NCI-H1930 (cell line): ENCODE measurements around the gene AGPAT3.
"Not testable (repeated sequence)": the region's sequence is repeated elsewhere in the genome, so short reads cannot be mapped to it uniquely, and the experiment has no call there.

Experiments used
- DNase-seq, 2 experiments: peaks; one replicate each; lab custom pipeline; 2025; lab: John Stamatoyannopoulos, UW

Gene AGPAT3

DNA sequence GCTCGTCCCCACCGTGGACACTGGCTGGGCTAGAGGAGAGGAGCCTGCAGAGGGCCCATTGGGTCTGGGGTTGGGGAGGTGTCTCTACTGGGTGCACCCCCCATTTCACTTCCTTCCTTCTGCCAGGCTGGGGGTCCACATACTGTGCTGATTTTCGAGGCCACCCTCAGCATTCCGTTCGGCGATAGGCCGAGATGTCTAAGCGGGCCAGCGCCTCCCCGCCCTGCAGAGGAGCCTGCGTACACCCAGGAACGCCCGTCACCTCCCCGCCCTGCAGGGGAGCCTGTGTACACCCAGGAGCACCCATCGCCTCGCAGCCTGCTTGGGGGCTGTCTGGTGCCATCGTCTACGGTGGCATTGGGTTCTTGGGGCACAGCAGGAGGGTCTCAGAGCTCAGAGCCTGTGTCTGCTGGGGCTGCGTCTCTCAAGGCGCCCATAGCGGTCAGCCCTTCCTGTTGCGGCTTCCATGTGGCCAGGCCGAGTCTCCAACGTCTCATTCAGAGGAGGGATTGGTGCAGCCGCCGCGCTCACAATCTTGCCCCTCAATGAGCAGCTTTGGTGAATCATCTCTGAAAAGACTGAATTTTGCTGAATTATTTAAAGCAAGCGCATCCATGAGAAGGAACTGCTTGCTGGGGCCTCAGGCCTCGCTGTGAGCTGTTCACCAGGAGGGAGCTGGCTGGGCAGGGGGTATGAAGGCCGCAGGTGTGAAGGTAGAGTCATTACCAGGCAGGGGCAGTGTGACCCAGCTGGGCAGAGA is 30.7 kb upstream of the AGPAT3 start:
- no peak for DNase-seq

DNA sequence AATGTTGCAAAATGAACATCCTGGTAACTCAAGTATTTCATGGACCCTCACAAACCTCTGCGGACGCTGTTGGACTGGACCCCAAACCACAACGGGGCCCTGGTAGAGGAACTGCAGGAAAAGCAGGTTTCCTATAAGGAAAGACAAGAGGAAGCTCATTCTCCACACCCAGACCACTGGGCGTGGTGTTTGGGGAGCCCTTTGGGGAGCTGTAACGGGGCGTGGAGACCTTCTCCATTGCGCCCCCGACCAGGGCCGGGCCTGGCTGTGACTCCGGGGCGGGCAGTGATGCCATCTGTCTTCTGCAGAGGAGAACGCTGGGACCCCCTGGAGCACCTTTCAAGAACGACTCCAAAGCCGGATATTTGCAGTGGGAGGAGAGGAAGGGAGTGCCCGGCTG is 30.0 kb upstream of the AGPAT3 start:
- no peak for DNase-seq

DNA sequence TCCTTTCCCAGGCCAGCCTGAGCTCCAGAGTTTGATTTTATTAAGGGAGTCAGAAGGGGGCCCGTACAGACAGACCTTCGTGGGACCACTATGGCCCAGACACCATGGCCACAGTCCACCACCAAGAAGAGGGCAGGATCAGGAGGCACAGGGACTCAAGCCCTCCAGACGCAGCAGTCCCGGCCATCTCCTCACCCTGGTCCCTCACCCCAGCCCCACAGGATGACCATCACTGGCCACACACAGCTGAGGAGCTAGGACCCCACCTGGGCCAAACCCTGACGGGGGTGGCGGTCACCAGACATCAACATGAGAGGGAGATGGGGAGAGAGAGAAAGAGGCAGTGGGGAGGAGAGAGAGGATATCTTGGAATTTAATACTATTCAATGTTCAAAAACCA is 29.2 kb upstream of the AGPAT3 start:
- no peak for DNase-seq

DNA sequence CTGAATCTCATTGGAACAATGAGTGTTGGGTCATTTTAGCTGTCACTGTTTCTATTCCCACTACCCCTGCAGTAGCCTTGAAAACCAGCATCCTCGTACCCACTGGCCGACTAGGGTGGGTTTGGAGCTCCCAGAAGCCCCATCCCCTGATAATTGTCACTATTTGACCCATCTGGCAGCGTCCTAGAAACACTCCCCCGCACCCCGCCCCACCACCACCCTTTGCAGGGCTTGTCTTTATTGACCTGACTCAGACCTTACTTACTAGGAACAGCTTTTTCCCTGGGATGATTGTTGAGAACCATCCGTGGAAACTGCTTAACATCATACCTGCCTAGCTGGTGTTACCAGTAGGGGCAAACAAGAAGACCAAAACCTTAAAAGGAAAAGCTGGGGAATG is 28.4 kb upstream of the AGPAT3 start:
- no peak for DNase-seq

DNA sequence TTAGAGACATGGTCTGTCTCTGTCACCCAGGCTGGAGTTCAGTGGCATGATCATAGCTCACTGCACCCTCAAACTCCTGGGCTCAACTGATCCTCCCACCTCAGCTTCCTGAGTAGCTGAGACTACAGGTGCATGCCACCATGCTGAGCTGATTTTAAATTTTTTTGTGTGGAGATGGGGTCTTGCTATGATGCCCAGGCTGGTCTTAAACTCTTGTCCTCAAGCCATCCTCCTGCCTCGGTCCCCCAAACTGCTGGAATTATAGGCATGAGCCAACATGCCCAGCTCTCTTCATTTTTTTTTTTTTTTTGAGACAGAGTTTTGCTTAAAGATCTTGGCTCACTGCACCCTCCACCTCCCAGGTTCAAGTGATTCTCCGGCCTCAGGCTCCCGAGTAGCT is 24.8 kb upstream of the AGPAT3 start:
- DNase-seq = no peak

DNA sequence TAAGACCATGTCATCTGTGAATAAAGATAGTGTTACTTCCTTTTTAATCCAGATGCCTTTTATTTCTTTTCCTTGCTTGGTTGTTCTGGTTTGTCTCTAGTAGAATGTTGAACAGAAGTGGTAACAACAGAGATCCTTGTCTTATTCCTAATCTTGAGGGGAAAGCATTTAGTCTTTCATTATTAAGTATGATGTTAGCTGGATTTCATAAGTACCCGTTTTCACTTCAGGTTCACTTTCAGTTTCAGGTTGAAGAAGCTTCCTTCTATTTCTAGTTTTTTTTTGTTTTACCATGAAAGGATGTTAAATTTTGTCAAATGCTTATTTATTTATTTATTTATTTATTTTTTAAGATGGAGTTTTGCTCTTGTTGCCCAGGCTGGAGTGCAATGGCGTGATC is 22.3 kb upstream of the AGPAT3 start:
- DNase-seq = no peak

DNA sequence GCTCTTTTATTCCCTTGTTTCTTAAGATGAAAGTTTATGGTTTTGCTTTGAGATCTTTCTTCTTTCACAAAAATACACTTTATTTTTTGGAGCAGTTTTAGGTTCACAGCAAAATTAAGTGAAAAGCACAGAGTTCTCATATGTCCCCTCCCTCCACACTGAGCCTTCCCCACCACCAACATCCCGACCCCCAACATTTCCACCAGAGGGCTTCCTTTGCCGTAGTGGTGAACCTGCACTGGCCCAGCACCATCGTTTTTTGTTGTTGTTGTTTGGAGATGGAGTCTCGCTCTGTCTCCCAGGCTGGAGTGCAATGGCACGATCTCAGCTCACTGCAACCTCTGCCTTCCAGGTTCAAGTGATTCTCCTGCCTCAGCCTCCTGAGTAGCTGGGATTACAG is 20.1 kb upstream of the AGPAT3 start:
- DNase-seq = not testable (repeated sequence)

DNA sequence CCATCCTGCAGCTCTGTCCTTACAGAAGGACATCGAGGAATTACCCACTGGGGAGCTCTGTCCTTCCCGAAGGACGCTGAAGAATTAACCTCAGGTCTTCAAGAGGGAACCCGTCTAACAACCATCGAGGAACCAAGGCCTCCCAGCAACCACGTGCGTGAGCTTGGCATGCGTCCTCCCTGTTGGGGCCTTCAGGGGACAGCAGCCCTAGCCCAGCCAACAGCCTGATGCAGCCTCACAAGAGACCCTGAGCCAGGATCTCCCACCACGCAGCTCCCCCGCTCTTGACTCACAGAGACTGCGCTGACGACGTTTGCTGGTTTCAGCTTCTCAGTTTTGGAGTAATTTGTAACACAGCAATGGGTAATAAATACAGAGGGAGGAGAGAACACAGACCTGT is 19.6 kb upstream of the AGPAT3 start:
- no peak for DNase-seq

DNA sequence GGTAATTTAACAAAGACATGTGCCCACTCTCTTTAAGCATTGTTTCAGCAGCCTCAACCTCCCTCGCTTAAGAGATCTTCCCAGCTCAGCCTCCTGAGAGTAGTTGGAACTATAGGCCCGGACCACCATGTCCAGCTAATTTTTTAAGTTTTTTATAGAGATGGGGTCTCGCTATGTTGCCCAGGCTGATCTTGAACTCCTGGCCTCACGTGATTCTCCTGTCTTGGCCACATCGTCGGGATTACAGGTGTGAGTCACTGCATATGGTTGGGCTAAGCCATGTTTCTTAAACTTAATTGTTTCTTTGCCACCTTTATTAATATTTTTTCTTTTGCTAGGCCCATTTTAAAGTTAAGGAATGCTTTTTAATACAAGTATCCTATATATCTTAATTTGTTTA is 18.6 kb upstream of the AGPAT3 start:
- no peak for DNase-seq

DNA sequence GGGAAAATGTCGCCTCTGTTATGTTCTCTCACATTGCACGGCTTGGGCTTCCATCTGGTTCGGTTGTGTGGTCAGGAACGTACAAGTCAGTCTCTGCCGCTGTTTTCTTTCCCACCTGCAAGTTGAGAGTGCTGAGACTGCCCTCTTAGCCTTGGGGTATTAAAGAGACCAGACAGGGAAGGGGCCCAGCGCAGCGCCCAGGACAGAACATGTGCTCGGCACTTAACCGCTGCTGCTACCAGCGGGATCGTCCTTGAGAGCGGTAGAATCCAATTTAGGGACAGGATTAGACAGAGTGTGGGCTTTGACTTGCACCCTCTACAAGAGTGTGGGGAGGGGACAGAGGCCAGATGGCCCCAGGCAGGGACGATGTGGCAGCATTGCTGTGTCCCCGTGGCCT is 17.7 kb upstream of the AGPAT3 start:
- no peak for DNase-seq

DNA sequence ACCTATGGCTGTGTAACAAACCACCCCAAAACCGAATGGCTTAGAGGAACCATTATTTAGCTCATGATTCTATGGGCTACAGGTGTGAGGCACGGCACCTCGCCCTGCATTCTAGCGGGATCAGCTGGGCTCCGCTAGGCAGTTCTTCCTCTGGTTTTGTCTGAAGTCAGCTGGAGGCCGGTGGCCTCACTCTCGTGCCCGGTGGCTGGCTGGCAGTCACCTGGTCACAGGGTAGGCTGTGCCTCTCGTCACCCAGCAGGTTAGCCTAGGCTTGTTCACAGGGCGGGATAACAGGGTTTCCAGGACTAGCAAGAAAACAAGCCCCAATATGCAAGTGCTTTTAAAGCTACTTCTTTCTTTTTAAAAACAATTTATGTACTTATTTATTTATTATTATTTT is 16.3 kb upstream of the AGPAT3 start:
- no peak for DNase-seq

DNA sequence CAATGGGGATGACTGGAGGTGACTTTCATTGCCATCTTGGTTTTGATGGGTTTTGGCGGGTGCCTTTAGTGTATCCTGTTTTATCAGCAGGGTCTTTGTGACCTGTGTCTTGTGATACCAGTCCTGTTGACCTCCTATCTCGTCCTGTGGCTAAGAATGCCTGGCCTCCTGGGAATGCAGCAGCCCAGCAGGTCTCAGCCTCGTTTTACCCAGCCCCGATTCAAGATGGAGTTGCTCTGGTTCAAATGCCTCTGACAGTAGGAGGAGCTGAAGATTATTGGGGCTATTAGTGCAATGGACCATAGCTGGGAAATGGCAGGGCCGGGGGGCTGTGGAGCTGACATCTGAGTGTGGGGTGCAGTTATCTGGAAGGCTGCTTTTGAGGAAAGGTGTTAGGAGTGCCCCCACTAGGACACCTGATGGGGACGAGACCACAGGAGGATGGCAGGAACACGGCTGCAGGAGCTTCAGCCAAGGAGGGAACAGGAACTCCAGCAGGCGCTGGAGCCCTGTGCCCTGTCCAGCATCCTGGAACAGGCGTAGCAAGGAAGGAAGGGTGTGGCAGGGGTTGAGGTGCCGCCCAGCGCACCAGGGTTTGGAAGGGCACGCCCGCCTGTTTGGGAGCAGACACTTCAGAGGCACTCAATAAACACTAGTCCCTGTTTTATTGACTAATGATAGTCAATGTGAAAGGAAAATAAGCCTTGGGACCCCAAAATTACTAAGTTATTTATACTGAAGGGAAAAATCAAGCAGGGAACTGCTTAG is 15.3 kb upstream of the AGPAT3 start:
- no peak for DNase-seq

DNA sequence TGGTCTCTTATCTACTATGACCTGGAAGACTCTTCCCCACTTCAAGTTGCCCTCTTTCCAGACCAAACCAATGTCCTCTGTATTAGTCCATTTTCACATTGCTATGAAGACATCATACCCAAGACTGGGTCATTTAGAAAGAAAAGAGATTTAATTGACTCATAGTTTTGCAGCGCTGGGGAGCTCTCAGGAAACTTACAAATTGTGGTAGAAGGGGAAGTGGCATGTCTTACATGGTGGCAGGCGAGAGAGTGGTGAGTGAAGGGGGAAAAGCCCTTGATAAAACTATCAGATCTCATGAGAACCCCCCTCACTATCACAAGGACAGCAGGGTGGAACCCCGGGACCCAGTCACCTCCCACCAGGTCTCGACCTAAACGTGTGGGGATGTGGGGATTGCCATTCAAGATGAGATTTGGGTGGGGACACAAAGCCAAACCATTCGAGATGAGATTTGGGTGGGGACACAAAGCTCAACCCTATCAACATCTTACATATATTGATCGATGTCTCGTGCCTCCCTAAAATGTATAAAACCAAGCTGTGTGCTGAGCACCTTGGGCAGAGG is 14.2 kb upstream of the AGPAT3 start:
- no peak for DNase-seq

DNA sequence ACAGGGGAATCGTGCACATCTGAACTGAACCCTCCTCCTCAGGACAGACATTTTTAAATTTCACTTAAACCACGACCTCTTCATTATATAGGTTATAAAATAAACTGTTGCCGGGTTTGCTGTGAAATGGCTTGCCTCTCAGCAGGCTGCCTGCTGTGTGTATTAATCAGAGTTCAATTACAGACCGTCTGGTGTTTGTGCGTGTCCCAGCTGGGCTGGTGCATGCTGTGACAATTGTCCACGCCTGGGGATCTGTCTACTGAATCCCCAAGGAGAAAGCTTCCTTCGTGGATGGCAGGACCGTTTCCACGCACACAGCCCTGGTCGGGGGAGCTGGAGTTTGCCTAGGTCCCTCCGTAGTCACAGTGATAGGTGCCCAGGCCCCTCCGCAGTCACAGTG is 13.4 kb upstream of the AGPAT3 start:
- DNase-seq = no peak

DNA sequence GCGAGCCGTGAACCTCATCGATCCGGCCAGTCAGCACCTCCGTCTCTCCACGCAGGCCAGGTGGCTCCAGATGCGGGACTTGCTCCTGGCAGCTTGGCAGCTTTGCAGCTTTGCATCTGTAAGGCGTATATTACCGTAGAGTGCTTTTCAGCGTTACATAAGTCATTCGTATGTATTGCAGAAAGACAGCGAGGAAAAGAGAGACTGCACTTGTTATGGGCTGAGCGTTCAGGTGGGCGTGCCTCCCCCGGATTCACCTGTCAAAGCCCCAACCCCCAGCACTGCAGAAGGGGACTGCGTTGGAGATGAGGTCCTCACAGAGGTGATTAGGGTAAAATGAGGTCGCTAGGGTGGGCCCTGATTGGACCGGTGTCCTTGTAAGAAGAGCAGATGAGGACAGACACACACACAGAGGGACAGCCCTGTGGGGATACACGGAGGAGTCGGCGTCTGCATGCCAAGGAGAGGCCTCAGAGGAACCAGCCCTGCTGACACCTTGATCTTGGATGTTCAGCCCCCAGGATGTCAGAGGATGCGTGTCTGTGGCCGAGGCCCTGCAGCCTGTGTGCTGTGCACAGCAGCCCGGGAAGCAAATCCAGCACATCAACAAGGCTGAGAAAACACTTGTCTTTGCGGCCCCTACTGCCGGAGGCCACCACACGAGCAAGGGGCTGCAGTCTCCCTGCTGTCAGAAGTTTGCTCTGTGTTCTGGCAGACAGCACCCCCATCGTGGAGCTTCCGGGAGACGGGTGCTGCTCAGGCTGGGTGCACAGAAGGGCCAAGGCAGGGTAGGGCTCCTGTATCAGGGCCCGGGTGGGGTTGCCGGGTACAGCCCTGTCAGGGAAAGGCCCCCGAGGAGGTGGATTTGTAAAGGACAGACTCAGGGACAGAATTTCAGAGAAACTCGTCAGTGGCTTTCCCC is 10.9 kb upstream of the AGPAT3 start:
- no peak for DNase-seq

DNA sequence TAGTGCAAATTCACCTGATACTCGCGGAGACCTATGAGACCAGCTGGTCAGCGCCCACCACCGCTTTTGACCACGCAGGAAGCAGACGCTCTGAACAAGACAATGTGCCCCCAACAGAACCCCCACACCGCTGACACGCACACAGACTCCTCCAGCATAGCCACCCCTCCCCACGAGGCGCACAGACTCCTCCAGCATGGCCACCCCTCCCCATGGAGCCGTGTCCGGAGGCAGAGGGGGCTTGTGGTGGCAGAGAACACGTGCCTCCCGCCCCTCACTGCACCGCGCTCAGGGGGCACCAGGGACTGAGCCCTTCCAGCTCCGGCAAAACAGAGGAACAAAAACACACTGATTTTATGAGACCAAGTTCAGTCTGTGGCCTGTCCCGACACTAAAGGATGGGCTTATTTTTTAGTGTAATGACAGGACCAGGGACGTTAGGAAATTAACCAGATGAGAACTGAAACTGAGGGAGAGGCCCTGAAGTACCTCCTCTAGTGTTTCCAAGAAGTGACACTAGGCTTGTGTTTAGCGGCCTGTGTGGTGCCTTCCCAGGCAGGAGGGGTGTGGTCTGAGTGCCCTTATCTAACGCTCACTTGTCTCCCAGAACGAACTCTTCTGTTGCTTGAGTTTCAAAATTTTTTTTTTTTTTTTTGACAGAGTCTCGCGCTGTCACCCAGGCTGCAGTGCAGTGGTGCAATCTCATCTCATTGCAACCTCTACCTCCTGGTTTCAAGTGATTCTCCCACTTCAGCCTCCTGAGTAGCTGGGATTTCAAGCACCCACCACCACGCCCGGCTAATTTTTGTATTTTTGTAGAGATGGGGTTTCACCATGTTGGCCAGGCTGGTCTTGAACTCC is 10.0 kb upstream of the AGPAT3 start:
- no peak for DNase-seq

DNA sequence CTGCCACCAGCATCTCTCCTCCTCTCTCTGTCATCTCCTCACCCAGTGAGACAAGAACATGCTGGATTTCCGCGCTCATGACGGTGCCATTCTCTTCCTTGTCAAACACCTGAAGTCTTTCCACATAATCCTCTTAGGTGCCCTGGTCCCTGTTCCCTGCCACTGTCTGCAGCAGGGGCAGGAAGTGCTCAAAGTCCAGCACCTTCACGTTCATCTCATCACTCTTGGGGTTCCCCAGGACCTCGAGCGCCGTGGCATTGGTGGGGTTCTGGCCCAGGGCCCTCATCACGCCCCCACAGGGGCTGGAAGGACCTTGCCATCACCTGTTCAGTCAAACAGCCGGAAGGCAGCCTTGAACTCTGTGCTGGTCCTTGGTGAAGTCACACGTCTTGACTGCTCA is 9.1 kb upstream of the AGPAT3 start:
- DNase-seq = no peak

DNA sequence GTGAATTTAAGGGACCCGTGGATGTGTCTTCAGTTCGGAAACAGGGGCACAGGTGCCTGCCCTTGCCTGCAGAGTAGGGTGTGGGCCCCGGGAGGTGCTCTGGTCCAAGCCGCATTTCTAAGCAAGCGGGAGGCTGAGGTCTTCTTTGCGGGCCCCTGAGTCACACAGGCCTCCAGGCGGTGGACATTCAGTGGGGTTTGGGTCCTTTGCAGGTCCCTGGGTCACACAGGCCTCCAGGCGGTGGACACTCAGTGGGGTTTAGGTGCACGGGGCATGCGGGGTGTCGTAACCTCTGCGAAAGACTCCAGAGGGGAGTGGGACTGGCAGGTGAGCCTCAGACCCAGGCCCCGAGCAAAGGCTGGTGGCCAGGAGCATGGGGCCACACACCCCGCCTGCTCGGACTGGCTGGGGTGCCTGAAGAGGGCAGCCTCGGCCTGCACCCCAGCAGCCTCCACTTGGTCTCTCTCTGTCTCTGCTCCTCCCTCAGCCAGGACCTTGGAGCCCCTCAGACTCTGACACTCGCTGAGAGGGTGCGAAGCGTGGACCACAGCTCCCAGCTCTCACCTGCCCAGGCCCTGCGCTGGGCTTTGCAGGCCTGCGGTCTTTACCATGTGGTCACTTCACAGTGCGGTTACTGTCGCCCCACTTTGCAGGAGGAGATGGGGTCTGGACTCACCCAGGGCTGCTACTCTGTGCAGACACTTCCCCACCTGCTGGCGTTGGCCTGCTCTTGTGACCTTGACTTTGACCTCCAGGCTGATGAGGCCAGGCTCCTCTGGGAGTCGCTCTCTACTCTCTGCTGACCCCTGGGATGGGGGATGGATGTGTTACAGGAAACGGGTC is 6.0 kb upstream of the AGPAT3 start:
- no peak for DNase-seq

DNA sequence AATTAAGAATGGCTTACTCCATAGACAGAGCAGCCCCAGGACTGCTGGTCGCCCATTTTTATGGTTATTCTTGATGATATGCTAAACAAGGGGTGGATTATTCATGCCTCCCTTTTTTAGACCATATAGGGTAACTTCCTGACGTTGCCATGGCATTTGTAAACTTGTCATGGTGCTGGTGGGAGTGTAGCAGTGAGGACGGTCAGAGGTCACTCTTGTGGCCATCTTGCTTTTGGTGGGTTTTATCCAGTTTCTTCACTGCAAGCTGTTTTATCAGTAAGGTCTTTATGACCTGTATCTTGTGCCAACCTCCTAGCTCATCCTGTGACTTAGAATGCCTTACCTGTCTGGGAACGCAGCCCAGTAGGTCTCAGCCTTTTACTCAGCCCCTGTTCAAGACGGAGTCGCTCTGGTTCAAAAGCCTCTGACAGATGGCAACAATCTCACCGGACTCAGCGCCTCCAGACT is 5.2 kb upstream of the AGPAT3 start:
- DNase-seq = no peak

DNA sequence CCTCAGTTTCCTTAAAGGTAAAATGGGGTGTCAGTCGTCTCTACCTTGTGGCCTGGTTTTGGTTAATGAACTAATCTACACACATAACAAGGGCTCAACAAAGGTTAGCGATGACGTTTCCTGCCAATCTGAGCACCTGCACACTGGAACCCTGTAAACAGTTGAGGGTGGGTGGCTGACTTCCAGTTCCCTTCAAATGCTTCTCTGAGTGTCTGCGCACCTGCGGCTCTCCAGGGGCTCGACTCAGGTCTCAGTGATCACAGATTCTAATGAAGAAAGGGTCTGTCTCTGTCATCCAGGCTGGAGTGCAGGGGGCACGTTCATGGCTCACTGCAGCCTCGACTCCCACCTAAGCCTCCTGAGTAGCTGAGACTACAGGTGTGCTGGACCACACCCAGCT is 3.3 kb upstream of the AGPAT3 start:
- no peak for DNase-seq
